Activated CD8-positive, alpha-beta memory T cell treated with anti-CD3 and anti-CD28 coated beads, Interleukin-2, amount 50 U/mL, for 1 hour (primary cell): Measurements from ENCODE around the gene CDH12.
"Not testable (repeated sequence)": the region's sequence is repeated elsewhere in the genome, so short reads cannot be mapped to it uniquely, and the experiment has no call there.

Experiments used
- DNase-seq: peaks from one replicate; pipeline ENCODE4 v3.0.0-alpha.2; 2020; ENCODE audit errors: extremely low read depth

The CDH12 gene

GRCh38 chr5:22023784-22024183 is 829.4 kb downstream of the CDH12 start:
- DNase-seq, result no peak

DNA sequence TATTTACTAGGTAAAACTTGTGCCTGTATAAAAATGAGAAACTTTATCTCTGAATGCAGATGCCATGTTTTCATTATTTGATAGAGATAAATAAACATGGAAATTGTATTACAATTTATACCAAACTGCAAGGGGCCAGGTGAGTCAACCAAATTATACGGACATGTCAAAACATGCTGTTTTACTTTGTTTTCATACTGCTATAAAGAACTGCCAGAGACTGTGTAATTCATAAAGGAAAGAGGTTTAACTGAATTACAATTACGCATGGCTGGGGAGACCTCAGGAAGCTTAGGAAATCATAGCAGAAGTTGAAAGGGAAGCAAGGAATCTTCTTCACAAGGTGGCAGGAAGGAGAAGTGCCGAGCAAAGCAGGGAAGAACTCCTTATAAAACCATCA is 840.3 kb downstream of the CDH12 start:
- not testable (repeated sequence) for DNase-seq

DNA sequence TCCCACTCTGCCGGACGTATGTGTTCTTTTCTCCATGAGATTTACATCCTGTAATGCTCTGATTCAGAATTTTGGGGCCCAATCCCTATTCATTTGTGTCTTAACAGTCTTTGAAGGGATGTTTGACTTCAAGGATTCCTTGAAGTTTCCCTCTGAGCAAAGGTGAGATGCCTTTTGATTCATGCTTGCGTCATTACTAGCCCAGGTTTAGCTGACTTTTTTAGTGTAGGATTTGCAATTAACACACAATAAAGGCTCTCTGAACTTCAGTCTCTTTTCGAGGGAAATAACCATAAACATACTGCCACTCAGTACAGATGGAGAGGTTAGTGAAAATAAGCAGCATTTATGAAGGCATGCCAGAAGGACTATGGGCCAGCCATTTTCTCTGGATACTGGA is 842.3 kb downstream of the CDH12 start:
- DNase-seq, result not testable (repeated sequence)

- not testable (repeated sequence) for DNase-seq
These were observed 852.0 kb downstream of the CDH12 start for GRCh38 chr5:22001097-22001496.

- not testable (repeated sequence) for DNase-seq
These were observed 867.3 kb downstream of the CDH12 start for GRCh38 chr5:21985799-21986198.

DNA sequence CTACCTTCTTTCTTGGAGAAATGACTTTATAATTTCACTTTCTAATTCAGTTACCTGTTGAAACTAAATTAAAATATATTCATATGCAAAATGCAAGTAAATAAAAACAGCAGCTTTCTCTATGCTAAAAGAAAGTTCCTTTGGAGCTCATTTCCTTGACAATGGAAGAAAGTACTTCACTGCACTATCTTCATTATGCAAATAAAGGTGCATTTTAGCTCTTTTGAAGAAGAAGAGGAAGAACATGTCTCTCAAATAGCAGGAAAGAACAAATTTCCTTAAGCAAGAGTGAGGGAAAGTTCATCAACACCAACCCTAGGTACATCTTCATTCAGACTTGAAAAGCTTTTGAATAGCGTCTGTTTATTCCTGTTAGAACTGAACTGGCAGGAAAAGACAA is 901.6 kb downstream of the CDH12 start:
- DNase-seq, result not testable (repeated sequence)

DNA sequence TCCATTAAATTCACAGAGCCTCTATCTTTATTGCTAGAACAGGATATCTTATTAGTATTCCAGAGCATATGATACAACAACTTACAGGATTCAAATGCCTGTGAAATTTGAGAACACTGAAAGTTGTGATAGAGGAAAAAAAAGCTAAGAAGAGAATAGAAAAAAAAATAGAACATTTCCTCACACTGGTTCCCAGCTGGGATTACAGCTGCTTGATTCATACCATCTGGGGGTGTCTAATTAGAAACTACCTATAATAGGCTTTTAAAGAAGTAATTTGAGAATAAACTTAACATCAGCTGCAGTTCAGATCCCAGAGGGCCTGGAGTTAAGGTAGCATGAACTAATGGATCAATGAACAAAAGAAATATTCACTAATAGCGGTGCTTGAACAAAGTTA is 922.0 kb downstream of the CDH12 start:
- DNase-seq, result no peak

- DNase-seq, result no peak
These were observed 933.6 kb downstream of the CDH12 start for GRCh38 chr5:21919414-21920022.

DNA sequence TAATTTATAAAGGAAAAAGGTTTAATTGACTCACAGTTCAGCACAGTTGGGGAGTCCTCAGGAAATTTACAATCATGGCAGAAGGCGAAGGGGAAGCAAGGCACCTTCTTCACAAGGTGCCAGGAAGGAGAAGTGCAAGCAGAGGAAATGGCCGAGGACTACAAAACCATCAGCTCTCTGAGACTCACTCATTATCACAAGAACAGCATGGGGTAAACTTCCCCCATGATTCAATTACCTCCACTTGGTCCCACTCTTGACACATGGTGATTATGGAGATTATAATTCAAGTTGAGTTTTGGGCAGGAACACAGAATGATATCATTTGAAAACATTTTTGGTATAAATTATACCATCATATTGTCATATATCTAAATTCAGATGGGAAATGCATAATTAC is 934.7 kb downstream of the CDH12 start:
- no peak for DNase-seq

- no peak for DNase-seq
These were observed 942.4 kb downstream of the CDH12 start for GRCh38 chr5:21910731-21911130.

DNA sequence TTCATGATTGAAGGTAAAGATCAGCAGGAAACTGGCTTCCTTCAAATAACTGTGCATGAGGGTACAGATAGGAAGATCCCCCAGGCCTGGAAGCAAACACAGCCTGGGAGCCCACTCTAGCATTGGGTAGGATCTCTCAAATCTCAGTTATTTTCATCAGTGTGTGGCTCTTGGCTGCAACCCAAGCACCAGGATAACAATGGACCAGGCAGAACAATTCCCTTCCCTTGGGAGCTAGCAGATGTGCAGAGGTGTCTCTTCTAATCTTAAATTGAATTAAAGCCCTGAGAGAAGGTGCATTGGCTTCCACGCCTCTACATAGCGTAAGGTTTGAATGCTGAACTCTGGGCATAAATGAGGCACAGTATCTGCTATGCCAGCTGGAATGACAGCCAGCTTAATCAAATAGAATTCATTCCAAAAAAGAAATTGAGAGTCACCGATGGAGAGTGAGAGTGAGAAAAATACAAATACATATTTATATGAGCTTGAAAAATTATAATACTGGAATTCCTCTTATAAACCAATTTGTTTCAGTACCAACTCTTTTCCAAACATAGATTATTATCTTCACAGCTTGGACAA is 957.3 kb downstream of the CDH12 start:
- no peak for DNase-seq

DNA sequence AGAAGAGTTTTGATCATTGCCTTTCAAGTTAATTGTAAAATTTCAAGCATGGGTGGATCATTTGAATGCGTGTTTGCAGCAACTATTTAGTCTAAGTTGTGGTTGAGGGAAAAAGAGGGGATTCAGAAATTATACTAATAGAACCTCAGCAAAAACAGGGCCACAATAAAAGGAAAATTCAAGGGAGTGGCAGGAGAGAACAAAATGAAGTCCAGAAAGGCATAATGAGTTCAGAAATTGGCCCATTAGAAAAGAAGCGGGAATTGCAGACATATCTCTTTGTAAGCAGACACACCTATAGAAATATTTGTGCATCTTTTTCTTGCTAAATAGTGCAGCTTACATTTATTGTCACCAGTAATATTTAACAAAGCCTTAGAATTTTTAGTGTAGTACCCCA is 960.0 kb downstream of the CDH12 start:
- no peak for DNase-seq

DNA sequence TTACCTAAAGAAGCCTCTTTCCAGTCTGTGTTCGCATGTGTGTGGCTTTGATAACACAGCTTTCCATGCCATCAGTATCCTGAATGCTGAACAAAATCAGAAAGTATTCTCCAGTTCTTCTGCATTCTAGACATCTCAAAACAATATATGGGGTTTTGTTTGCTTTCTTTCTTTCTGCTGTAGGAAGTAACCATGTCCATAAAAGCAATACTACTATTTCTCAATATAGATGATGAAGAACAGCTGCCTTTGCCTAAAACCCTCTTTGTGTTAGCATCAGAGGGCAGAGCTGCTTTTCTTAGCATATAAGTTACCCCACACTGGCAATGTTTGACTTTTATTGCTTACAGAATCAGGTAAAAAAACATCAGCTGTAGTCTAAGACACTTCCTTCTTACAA is 963.6 kb downstream of the CDH12 start:
- DNase-seq, result no peak

- no peak for DNase-seq
These were observed 970.9 kb downstream of the CDH12 start for GRCh38 chr5:21882074-21882745.

DNA sequence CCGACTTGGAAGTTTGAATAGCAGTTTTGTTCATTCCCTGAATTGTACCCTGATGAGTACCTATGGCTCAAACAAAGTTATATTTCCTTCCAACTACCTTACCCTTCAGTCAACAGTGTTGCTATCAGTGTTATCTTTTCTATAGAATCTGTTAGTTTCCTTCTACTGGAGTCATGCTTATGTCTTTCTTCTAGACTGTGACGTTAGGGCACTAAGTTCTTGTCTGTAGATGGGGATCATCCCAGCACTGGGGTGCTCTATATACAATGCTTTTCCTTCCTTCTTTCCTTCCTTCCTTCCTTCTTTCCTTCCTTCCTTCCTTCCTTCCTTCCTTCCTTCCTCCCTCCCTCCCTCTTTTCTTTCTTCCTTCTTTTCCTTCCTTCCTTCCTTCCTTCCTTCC is 973.0 kb downstream of the CDH12 start:
- no peak for DNase-seq

- no peak for DNase-seq
These were observed 990.2 kb downstream of the CDH12 start for GRCh38 chr5:21862986-21863385.

DNA sequence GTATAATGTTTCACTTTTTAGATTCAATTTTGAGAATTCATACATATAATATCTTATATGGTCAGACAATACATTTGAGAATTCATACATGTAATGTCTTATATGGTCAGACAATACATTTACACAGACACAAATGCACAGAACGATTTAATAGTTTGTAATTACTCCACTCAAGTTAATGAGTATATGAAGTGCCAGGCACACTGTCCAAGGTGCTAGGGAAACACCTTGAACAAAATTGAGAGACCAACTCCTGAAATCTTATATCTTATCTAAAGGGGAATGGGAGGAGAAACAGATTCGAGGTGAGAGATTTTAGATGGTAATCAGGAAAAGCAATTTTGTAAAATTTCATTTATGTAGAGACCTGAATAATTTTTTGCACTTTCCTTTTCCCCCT is 994.7 kb downstream of the CDH12 start:
- DNase-seq, result no peak

DNA sequence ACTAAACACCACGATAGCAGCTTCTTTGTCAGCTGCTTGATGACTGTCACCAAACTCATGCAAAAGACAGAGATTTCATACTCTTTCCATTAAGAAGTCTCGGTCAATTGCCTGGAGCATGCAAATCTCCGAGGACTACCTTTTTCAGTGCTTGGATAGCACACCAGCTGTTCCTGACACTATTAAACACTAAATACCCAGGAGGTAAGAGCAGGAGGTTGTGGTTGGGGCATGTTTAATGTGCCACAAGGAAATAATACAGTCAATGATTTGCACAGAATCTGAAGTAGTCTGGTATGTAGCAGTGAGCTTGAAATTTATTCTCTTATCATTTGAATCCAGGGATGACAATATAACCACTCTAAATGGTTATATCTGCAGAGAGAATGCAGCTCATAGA is 996.2 kb downstream of the CDH12 start:
- DNase-seq, result no peak

- no peak for DNase-seq
These were observed 1005.8 kb downstream of the CDH12 start for GRCh38 chr5:21847300-21847699.

GRCh38 chr5:21844960-21845359 is 1008.2 kb downstream of the CDH12 start:
- DNase-seq, result no peak

DNA sequence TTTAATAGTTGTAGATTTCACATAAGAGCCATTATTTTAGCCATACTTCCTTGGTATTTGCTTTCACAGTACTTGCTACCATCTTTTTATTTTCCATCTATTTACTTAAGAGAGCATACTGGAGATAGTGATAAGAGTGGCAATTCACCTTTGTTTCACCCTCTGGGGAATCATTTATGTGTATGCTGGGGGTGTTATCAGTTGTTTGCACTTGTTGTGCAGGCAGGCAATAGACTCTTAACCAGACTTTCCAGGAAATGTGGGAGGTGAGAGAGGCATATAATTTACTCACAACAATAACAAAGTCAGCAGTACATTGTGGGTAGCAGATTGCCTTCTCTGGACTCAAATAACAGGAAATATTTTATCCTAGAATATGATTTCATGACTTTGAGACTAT is 1018.3 kb downstream of the CDH12 start:
- DNase-seq, result no peak

DNA sequence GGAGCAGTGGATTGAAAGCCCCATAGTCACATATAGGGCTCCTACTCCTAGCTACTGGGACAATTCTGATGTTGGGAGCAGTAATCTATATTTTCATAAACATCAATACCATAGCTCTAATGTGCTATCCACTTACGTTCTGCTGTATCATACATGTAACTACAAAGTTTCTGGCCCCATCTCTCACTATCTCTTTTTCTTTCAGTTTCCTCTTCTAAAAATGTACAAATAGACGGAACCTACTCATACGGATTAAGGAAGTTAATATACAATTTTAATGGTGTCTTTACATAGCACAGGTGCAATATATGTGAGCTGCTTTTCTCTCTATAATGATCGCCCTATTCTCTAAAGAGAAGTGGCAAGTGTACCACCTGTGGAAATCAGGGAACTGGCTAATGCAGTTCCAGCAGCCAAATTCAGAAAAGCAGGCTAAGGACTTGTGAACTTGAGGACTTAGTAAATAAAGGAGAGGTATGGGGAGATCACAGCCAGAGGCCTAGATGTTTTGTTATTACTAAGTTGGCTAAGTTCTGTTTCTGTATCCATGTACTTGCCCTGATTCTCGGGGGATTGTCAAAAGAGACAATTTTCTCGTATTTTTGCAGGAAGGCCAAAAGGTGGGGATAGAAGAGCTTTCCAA is 1021.9 kb downstream of the CDH12 start:
- DNase-seq, result no peak

GRCh38 chr5:21826884-21827283 is 1026.3 kb downstream of the CDH12 start:
- no peak for DNase-seq
